Suppressor macrophage treated with lipopolysaccharide for 4 hours (primary cell): ENCODE results near the gene EDRF1.

Experiments used
- DNase-seq: peaks from one replicate; pipeline ENCODE4 v3.0.0-alpha.2; 2020

Gene EDRF1

GRCh38 chr10:125795637-125796190, 76.2 kb downstream of the EDRF1 start:
- DNase-seq = no peak

- DNase-seq = no peak
Observed at GRCh38 chr10:125797424-125797823, 77.9 kb downstream of the EDRF1 start.

- DNase-seq = no peak
Observed at GRCh38 chr10:125797994-125798662, 78.6 kb downstream of the EDRF1 start.

GRCh38 chr10:125799451-125800182, 80.1 kb downstream of the EDRF1 start:
- DNase-seq = no peak

- no peak for DNase-seq
Observed at GRCh38 chr10:125801574-125801973, 82.1 kb downstream of the EDRF1 start.

GRCh38 chr10:125802131-125802530, 82.6 kb downstream of the EDRF1 start:
- no peak for DNase-seq

GRCh38 chr10:125802739-125803138, 83.2 kb downstream of the EDRF1 start:
- DNase-seq = no peak

- DNase-seq = no peak
Observed at GRCh38 chr10:125808047-125808446, 88.5 kb downstream of the EDRF1 start.

GRCh38 chr10:125811251-125811650, 91.7 kb downstream of the EDRF1 start:
- DNase-seq = no peak

GRCh38 chr10:125812128-125812750, 92.7 kb downstream of the EDRF1 start:
- no peak for DNase-seq
